Natural killer cell (primary cell): Measurements from ENCODE around the gene MED19. TPM values are rescaled to one million over a fixed set of nuclear protein-coding genes. Genes with fewer than 3 reads are reported as not detected.

ENCODE experiments used
- ATAC-seq, 3 donors: fragments of 150-1000 bp in 2 of 3; fragments of 200-7000 bp in 1 of 3; cut with Tn5 transposase; 1 replicate in 1 of 3; 2 replicates in 2 of 3; pipeline ENCODE4 v1.10.0; 2021; ENCODE audit warnings: mild to moderate bottlenecking in 2 of 3, moderate library complexity in 2 of 3
- DNase-seq, 2 donors: peaks; one replicate each; pipeline versions ENCODE4 v3.0.0 to v3.0.0-alpha.2; 2013 to 2021; ENCODE audit warnings: mixed read lengths in 1 of 2
- H3K27ac ChIP-seq: one replicate; pipeline ENCODE4 v1.5.1; 2013; ENCODE audit warnings: mild to moderate bottlenecking, low read length
- H3K27me3 ChIP-seq: one replicate; pipeline ENCODE4 v1.6.1; 2013; ENCODE audit warnings: low read length; ENCODE audit not compliant: control insufficient read depth, insufficient read depth
- H3K36me3 ChIP-seq: one replicate; pipeline ENCODE4 v1.6.1; 2013; ENCODE audit warnings: low read length; ENCODE audit not compliant: control insufficient read depth, insufficient read depth
- H3K4me1 ChIP-seq: one replicate; pipeline ENCODE4 v1.6.1; 2013; ENCODE audit warnings: low read length; ENCODE audit not compliant: control insufficient read depth, insufficient read depth
- H3K4me3 ChIP-seq: one replicate; pipeline ENCODE4 v1.5.1; 2013; ENCODE audit warnings: low read length
- H3K9me3 ChIP-seq: one replicate; pipeline ENCODE4 v1.6.1; 2013; ENCODE audit warnings: low read length; ENCODE audit not compliant: control insufficient read depth, insufficient read depth
- H3K27ac Mint-ChIP-seq, 2 donors: one replicate each; pipeline ENCODE4 v1.8.0; 2022; ENCODE audit warnings: mild to moderate bottlenecking in 2 of 2, mixed read lengths in 2 of 2, moderate library complexity in 1 of 2
- H3K27me3 Mint-ChIP-seq, 2 donors: one replicate each; pipeline ENCODE4 v1.8.0; 2022; ENCODE audit warnings: low read depth in 2 of 2, mixed read lengths in 2 of 2
- H3K36me3 Mint-ChIP-seq: one replicate; pipeline ENCODE4 v1.8.0; 2022; ENCODE audit warnings: mixed read lengths
- H3K4me1 Mint-ChIP-seq, 2 donors: one replicate each; pipeline ENCODE4 v1.8.0; 2022; ENCODE audit warnings: mixed read lengths in 2 of 2
- H3K4me3 Mint-ChIP-seq: one replicate; pipeline ENCODE4 v1.8.0; 2022; ENCODE audit warnings: mild to moderate bottlenecking, moderate library complexity, mixed read lengths
- H3K9me3 Mint-ChIP-seq, 2 donors: one replicate each; pipeline ENCODE4 v1.8.0; 2022; ENCODE audit warnings: mixed read lengths in 2 of 2
- CTCF ChIP-seq: fragments of 200-600 bp; IDR thresholded peaks from one replicate; pipeline ENCODE4 v1.8.0; 2022; ENCODE audit warnings: antibody characterized with exemption
- WGBS: methylation state at CpG from one replicate; pipeline ENCODE4 v1.1.7; 2013; ENCODE audit warnings: missing lambda C conversion rate; ENCODE audit not compliant: insufficient coverage; 5-methylcytosine and 5-hydroxymethylcytosine counted together
- intact Hi-C: fragments of 100-400 bp; cut with micrococcal nuclease; formaldehyde crosslinking; loops from one replicate; pipeline ENCODE4 v1.14.2; 2022
- total RNA-seq, 4 donors: library from RNA; stranded (reverse); fragments of 120-200 nt in 1 of 4; gene quantifications; one replicate each; pipeline versions ENCODE4 v1.2.3 to v1.2.4, GENCODE V29; 2013 to 2022

The MED19 gene
- total RNA-seq, 3 donors from 2014 or later (not counting 1 experiment from before 2014, with no cell fraction given): 11.0 to 15.1 (median 13.3) TPM

DNA sequence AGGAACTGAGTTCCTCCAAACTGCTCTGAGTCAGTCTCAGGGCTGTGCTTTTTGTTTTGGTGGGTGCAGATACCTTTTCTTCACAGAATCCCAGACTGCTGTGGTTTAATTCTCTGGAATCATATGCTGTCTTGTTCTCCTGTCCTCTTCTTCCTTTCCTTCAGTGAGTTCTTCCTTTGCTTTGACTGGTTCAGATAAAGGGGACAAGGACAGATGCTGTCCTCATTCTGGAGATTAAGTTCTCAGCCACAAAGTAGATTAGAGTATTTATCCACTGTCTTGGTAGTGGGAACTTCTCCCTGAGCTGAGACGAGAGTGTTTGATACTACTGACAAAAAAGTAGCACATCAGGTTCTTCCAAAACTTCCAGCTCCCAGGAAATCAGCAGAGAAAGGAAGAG lies 30.8 kb downstream of the MED19 start:
- Histone ChIP-seq H3K4me1 (peaks cover 4% of the 10 kb centered on the region), H3K27me3 (no peaks in the 10 kb centered on the region), H3K9me3 (no peaks in the 10 kb centered on the region), H3K36me3 (peaks cover 57% of the 10 kb centered on the region), H3K4me3 (no peak overlapping the region), H3K27ac (no peak overlapping the region)
- Mint-ChIP-seq H3K27ac (peak overlapping the region; percentile 52 to 60), H3K4me3 (no peak overlapping the region), H3K4me1 (peaks cover 33 to 47% of the 10 kb centered on the region in 2 donors), H3K27me3 (no peaks in the 10 kb centered on the region), H3K36me3 (peaks cover 15% of the 10 kb centered on the region), H3K9me3 (no peaks in the 10 kb centered on the region)
- DNase-seq (no peak), ATAC-seq (no peak)
- TF ChIP-seq CTCF: no peak
- intact Hi-C loops: no loop called here
- 80% methylated on average over 1 of the region's 1 CpG for WGBS

DNA sequence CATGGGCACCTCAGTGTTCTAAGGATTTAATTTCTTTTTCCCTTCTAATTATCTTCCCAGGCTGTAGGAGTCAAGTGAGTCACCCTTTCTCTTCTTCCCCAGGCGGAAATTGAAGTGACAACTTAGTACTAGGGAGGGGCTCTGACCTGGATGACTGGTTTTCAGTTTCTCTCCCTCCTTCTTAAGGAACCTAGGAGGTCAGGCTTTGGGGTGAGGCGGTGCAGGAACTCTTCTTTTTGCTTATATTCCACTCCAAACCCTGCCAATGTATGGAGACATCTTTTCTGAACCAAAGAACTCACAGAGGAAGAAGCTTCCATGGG lies 31.5 kb downstream of the MED19 start:
- Histone ChIP-seq H3K4me3 (no peak overlapping the region), H3K9me3 (no peaks in the 10 kb centered on the region), H3K4me1 (peaks cover 4% of the 10 kb centered on the region), H3K36me3 (peaks cover 63% of the 10 kb centered on the region), H3K27me3 (no peaks in the 10 kb centered on the region), H3K27ac (no peak overlapping the region)
- Mint-ChIP-seq H3K4me3 (no peak overlapping the region), H3K27ac (peak overlapping the region; percentile 52 to 60), H3K9me3 (no peaks in the 10 kb centered on the region), H3K4me1 (peaks cover 40 to 54% of the 10 kb centered on the region in 2 donors), H3K36me3 (peaks cover 15% of the 10 kb centered on the region), H3K27me3 (no peaks in the 10 kb centered on the region)
- no peak for DNase-seq
- 100% methylated on average over 1 of the region's 2 CpGs for whole genome bisulfite sequencing
- intact Hi-C loops: no loop called here
- no peak for TF ChIP-seq CTCF
- ATAC-seq: no peak

DNA sequence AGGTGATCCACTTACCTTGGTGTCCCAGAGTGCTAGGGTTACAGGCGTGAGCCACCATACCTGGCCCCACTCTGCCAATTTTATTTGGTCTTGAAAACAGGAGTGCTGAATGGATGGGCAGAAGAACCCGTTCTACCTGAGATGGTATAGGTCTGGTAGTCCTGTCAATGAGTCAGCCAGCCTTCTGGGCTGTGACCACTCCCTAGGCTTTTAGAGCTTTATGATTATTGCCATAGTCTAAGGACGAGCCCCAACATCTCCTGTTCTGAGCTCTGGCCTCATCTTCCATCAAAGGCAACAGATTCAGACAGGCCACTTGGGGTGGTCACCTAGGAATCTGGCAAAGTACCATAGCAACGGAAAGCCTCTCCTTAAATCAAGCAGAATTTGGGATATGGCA lies 32.6 kb downstream of the MED19 start:
- Mint-ChIP-seq H3K4me1 (peaks cover 50 to 59% of the 10 kb centered on the region in 2 donors), H3K27me3 (no peaks in the 10 kb centered on the region), H3K9me3 (no peaks in the 10 kb centered on the region), H3K36me3 (peaks cover 15% of the 10 kb centered on the region), H3K4me3 (no peak overlapping the region), H3K27ac (no peak overlapping the region)
- Histone ChIP-seq H3K4me1 (peaks cover 4% of the 10 kb centered on the region), H3K27me3 (no peaks in the 10 kb centered on the region), H3K36me3 (peaks cover 65% of the 10 kb centered on the region), H3K27ac (no peak overlapping the region), H3K9me3 (no peaks in the 10 kb centered on the region), H3K4me3 (no peak overlapping the region)
- 97% methylated on average over 4 of the region's 4 CpGs for WGBS
- intact Hi-C loops: no loop called here
- no peak for ATAC-seq
- TF ChIP-seq CTCF: no peak
- no peak for DNase-seq

GRCh38 chr11:57675176-57675941 lies 36.7 kb downstream of the MED19 start:
- H3K36me3 ChIP-seq: peaks cover 58% of the 10 kb centered on the region
- no peak overlapping the region for H3K27ac ChIP-seq
- WGBS: 80% methylated on average over 3 of the region's 3 CpGs
- peaks cover 4% of the 10 kb centered on the region for H3K4me1 ChIP-seq
- peaks cover 52 to 55% of the 10 kb centered on the region in 2 donors for H3K4me1 Mint-ChIP-seq
- no peaks in the 10 kb centered on the region for H3K9me3 Mint-ChIP-seq
- peaks cover 8% of the 10 kb centered on the region for H3K36me3 Mint-ChIP-seq
- H3K27me3 ChIP-seq: no peaks in the 10 kb centered on the region
- no peaks in the 10 kb centered on the region for H3K27me3 Mint-ChIP-seq
- H3K4me3 ChIP-seq: no peak overlapping the region
- H3K4me3 Mint-ChIP-seq: no peak overlapping the region
- peak overlapping the region; percentile 26 to 67 for H3K27ac Mint-ChIP-seq
- DNase-seq (no peak), ATAC-seq (no peak)
- TF ChIP-seq CTCF: no peak
- intact Hi-C loops: no loop called here
- no peaks in the 10 kb centered on the region for H3K9me3 ChIP-seq
